GM12865 (cell line): ENCODE measurements around the gene CIPC.
A peak's percentile ranks its signal among the peaks of the same experiment; 100 is the strongest.

Source experiments
- DNase-seq: peaks from one replicate; pipeline ENCODE4 v3.0.0; 2010; ENCODE audit warnings: low read depth
- H3K4me3 ChIP-seq: 2 replicates; pipeline ENCODE4 v1.5.1; 2011; ENCODE audit warnings: mild to moderate bottlenecking, low read depth, low read length, control low read depth
- TF ChIP-seq, protein P1 (sequence below): IDR thresholded peaks from 2 replicates; pipeline ENCODE4 v1.5.1; 2011; ENCODE audit warnings: low read length, control low read depth, low read depth, inconsistent platforms; ENCODE audit not compliant: insufficient read depth; ENCODE audit errors: missing control alignments

Gene CIPC

DNA sequence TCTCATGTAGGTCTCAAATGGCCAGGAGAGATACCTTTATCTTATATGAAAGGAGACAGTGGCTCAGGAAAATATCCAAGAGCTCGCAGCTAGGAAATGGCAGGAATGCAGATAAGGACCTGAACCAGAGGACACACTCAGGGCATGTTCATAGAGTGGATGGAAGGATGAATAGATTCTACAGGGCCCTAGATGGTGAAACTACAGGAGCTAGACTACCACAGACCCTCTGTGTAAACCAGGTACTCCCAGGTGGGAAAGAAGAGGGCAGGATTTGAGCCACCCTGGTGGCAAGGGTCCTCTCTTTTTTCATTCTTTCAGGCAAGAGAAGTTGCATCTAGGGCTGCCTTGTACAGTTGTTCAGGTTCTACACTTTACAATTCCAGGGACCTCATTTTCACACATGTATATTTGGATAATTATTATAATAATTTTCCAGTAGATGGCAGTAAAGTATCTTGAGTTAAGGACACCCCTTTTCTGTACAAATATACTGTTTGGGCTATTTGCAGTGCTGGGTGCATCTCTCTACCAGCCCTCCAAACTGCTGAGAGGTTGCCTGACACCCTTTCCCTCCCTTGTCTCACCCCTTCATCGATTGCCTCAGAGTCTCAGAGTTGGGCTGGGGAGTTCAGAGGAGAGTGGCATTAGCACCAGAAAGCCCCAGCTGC lies 54.0 kb downstream of the CIPC start:
- peak; percentile 18 for DNase-seq
- TF ChIP-seq, protein P1, sequence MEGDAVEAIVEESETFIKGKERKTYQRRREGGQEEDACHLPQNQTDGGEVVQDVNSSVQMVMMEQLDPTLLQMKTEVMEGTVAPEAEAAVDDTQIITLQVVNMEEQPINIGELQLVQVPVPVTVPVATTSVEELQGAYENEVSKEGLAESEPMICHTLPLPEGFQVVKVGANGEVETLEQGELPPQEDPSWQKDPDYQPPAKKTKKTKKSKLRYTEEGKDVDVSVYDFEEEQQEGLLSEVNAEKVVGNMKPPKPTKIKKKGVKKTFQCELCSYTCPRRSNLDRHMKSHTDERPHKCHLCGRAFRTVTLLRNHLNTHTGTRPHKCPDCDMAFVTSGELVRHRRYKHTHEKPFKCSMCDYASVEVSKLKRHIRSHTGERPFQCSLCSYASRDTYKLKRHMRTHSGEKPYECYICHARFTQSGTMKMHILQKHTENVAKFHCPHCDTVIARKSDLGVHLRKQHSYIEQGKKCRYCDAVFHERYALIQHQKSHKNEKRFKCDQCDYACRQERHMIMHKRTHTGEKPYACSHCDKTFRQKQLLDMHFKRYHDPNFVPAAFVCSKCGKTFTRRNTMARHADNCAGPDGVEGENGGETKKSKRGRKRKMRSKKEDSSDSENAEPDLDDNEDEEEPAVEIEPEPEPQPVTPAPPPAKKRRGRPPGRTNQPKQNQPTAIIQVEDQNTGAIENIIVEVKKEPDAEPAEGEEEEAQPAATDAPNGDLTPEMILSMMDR = no peak
- H3K4me3 ChIP-seq = no peak overlapping the region

- no peak for DNase-seq
- TF ChIP-seq, protein P1 = no peak
- no peak overlapping the region for H3K4me3 ChIP-seq
These were observed 55.7 kb downstream of the CIPC start for GRCh38 chr14:77153802-77154201.

DNA sequence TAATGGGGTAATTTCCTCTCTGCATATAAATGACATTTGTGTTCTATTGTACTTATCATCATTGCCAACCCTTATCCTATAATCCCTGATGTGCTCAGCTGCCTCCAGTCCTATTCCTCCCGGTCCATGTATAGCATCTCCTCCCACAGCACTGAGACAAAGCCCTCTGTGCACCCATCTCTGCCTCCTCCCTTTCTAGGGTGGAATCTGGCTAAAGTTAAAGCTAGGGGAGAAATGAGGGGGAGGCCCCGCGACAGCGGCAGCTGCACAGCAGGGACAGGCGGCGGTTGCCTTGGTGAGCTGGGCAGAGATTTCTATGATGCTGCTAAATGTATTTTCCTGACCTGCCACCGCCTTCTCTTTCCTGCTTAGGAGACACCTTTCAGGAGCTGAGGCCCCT lies 56.4 kb downstream of the CIPC start:
- H3K4me3 ChIP-seq = no peak overlapping the region
- TF ChIP-seq, protein P1 = no peak
- DNase-seq = no peak

- TF ChIP-seq, protein P1 = no peak
- no peak for DNase-seq
- H3K4me3 ChIP-seq = no peak overlapping the region
These were observed 57.0 kb downstream of the CIPC start for GRCh38 chr14:77155083-77155482.

- no peak overlapping the region for H3K4me3 ChIP-seq
- TF ChIP-seq, protein P1 = no peak
- no peak for DNase-seq
These were observed 59.7 kb downstream of the CIPC start for GRCh38 chr14:77157740-77158139.

- no peak overlapping the region for H3K4me3 ChIP-seq
- TF ChIP-seq, protein P1 = no peak
- DNase-seq = no peak
These were observed 60.3 kb downstream of the CIPC start for GRCh38 chr14:77158175-77158881.
